OCI-LY1 (cell line): ENCODE measurements around the gene PAFAH1B2.

Experiments
- H2AFZ ChIP-seq: fragments of 200-600 bp; sonication (generic), shearing (Covaris generic); 2 replicates; pipeline ENCODE4 v1.6.0; 2014; ENCODE audit warnings: antibody characterized with exemption, mild to moderate bottlenecking, low read length
- H3F3A ChIP-seq: fragments of 200-600 bp; sonication (generic), shearing (Covaris generic); 2 replicates; pipeline ENCODE4 v1.6.0; 2014; ENCODE audit warnings: mild to moderate bottlenecking, antibody characterized with exemption, low read length, moderate library complexity; ENCODE audit not compliant: insufficient read depth
- H3K27ac ChIP-seq: fragments of 200-600 bp; sonication (generic); 2 replicates; pipeline ENCODE4 v1.5.1; 2014; ENCODE audit warnings: low read length, mixed run types, mild to moderate bottlenecking, low read depth; ENCODE audit not compliant: poor library complexity, severe bottlenecking
- H3K27me3 ChIP-seq: fragments of 200-600 bp; sonication (generic); 2 replicates; pipeline ENCODE4 v1.6.0; 2014; ENCODE audit warnings: antibody characterized with exemption, mild to moderate bottlenecking, low read length, moderate library complexity; ENCODE audit not compliant: insufficient read depth
- H3K36me3 ChIP-seq: fragments of 200-600 bp; sonication (generic); 2 replicates; pipeline ENCODE4 v1.6.1; 2014; ENCODE audit warnings: mild to moderate bottlenecking, antibody characterized with exemption, low read length, moderate library complexity, mixed read lengths; ENCODE audit not compliant: insufficient read depth
- H3K4me1 ChIP-seq: fragments of 200-600 bp; sonication (generic); 2 replicates; pipeline ENCODE4 v1.5.1; 2014; ENCODE audit warnings: mild to moderate bottlenecking, low read length, moderate library complexity; ENCODE audit not compliant: insufficient read depth, severe bottlenecking
- H3K4me2 ChIP-seq: fragments of 200-600 bp; sonication (generic), shearing (Covaris generic); 2 replicates; pipeline ENCODE4 v1.6.1; 2014; ENCODE audit warnings: low read length
- H3K4me3 ChIP-seq: fragments of 200-600 bp; sonication (generic); 2 replicates; pipeline ENCODE4 v1.5.1; 2014; ENCODE audit warnings: low read length, low read depth, mild to moderate bottlenecking, mixed read lengths; ENCODE audit not compliant: poor library complexity, severe bottlenecking
- H3K79me2 ChIP-seq: fragments of 200-600 bp; shearing (Covaris generic); 2 replicates; pipeline ENCODE4 v1.6.1; 2016; ENCODE audit warnings: mixed run types, low read length, mixed read lengths; ENCODE audit not compliant: insufficient read depth
- H3K9ac ChIP-seq: fragments of 200-600 bp; sonication (generic), shearing (Covaris generic); 2 replicates; pipeline ENCODE4 v1.6.1; 2014; ENCODE audit warnings: mild to moderate bottlenecking, low read length, mixed read lengths
- H3K9me2 ChIP-seq: fragments of 200-600 bp; sonication (generic), shearing (Covaris generic); 2 replicates; pipeline ENCODE4 v1.6.1; 2014; ENCODE audit warnings: low read depth, mild to moderate bottlenecking, low read length, mixed read lengths
- H3K9me3 ChIP-seq: fragments of 200-600 bp; shearing (Covaris generic); 2 replicates; pipeline ENCODE4 v1.6.1; 2014; ENCODE audit warnings: low read length, mixed read lengths
- H4K20me1 ChIP-seq: fragments of 200-600 bp; sonication (generic), shearing (Covaris generic); 2 replicates; pipeline ENCODE4 v1.6.0; 2016; ENCODE audit warnings: mild to moderate bottlenecking, low read length; ENCODE audit not compliant: insufficient read depth
- EZH2 ChIP-seq: fragments of 200-600 bp; sonication (generic), shearing (Covaris generic); IDR thresholded peaks from 2 replicates; pipeline ENCODE4 v1.8.0; 2017; ENCODE audit warnings: borderline replicate concordance, mixed run types, mild to moderate bottlenecking, antibody characterized with exemption, low read length, moderate library complexity, mixed read lengths
- TF ChIP-seq, protein P1 (sequence below): fragments of 200-600 bp; sonication (generic), shearing (Covaris generic); IDR thresholded peaks from 2 replicates; pipeline ENCODE4 v1.5.1; 2017; ENCODE audit warnings: mild to moderate bottlenecking, antibody characterized with exemption, low read length, moderate library complexity, mixed read lengths

PAFAH1B2 gene

DNA sequence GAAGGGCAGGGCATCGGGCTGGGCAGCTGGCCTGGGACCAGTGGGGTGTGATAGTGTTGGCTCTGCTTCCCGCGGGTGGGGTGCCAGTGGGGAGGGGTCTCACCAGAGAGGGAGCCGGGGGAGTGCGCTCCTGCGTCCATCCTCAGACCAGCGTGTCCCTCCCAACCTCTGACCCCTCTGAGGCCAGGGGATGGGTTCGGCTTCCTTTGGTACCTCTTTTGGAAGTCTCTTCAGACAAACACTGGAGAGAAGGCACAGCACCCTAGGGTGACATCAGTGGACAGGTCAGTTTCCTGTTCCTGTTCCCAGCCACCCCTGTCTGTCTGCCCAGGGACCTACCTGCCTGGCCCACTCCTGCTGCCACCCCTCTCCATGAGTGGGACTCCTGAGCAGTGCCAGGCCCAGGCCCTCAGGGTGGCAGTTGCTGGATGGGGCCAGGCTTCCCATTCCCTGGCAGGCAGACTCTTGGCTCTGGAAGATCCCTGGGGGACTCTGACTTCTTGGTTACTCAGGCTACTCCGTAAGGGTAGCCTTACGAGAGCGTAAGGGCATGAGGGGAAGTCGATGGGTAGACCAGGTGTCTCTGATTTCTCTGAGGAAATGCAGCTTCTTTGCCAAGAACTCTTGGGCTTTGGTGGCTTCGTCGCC is 57.7 kb downstream of the PAFAH1B2 start:
- no peaks in the 10 kb centered on the region for H3K4me1 ChIP-seq
- H3K27ac ChIP-seq: no peak overlapping the region
- no peak overlapping the region for H3K4me2 ChIP-seq
- TF ChIP-seq, protein P1, sequence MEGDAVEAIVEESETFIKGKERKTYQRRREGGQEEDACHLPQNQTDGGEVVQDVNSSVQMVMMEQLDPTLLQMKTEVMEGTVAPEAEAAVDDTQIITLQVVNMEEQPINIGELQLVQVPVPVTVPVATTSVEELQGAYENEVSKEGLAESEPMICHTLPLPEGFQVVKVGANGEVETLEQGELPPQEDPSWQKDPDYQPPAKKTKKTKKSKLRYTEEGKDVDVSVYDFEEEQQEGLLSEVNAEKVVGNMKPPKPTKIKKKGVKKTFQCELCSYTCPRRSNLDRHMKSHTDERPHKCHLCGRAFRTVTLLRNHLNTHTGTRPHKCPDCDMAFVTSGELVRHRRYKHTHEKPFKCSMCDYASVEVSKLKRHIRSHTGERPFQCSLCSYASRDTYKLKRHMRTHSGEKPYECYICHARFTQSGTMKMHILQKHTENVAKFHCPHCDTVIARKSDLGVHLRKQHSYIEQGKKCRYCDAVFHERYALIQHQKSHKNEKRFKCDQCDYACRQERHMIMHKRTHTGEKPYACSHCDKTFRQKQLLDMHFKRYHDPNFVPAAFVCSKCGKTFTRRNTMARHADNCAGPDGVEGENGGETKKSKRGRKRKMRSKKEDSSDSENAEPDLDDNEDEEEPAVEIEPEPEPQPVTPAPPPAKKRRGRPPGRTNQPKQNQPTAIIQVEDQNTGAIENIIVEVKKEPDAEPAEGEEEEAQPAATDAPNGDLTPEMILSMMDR: no peak
- no peak for TF ChIP-seq EZH2
- no peaks in the 10 kb centered on the region for H3K79me2 ChIP-seq
- H3F3A ChIP-seq: no peaks in the 10 kb centered on the region
- H3K9me3 ChIP-seq: no peaks in the 10 kb centered on the region
- H3K27me3 ChIP-seq: no peaks in the 10 kb centered on the region
- no peak overlapping the region for H2AFZ ChIP-seq
- H3K9me2 ChIP-seq: no peaks in the 10 kb centered on the region
- no peak overlapping the region for H3K4me3 ChIP-seq
- H3K36me3 ChIP-seq: no peaks in the 10 kb centered on the region; the same call in 1 of the 2 replicates
- no peaks in the 10 kb centered on the region for H4K20me1 ChIP-seq
- no peak overlapping the region for H3K9ac ChIP-seq

DNA sequence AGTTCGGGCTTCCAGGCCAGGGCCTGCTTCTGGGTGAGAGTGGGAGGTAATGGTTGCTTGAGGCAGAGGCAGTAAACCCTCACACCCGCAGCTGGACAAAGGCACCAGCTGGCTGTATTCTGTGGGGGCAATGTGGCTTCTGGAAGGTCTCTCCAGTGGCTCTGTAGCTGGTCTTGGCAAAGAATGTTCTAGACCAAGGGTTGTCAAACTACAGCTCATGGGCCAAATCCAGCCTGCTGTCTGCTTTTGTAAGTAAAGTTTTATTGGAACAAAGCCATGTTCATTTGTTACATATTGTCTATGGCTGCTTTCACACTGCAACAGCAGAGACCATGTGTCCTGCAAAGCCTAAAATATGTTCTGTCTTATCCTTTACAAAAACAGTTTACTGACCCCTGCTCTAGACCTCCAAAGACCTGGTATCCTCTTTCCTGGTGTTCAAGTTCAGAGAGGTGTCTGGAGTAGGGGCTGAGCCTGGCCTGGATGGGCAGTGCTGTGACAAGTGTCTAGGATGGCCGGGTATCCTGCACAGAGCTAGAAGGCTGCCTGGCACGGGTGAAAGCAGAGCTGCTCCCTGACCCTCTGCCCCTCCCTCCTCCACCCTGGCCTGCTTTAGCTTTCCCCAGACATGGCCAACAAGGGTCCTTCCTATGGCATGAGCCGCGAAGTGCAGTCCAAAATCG is 58.4 kb downstream of the PAFAH1B2 start:
- TF ChIP-seq, protein P1: no peak
- TF ChIP-seq EZH2: no peak
- H3K36me3 ChIP-seq: no peaks in the 10 kb centered on the region
- no peak overlapping the region for H3K27ac ChIP-seq
- H3F3A ChIP-seq: no peaks in the 10 kb centered on the region
- no peaks in the 10 kb centered on the region for H3K79me2 ChIP-seq
- H3K9me3 ChIP-seq: no peaks in the 10 kb centered on the region
- H3K9ac ChIP-seq: no peak overlapping the region
- H3K9me2 ChIP-seq: no peaks in the 10 kb centered on the region
- H4K20me1 ChIP-seq: no peaks in the 10 kb centered on the region
- H3K4me1 ChIP-seq: no peaks in the 10 kb centered on the region
- H2AFZ ChIP-seq: no peak overlapping the region
- no peak overlapping the region for H3K4me2 ChIP-seq
- H3K4me3 ChIP-seq: no peak overlapping the region
- no peaks in the 10 kb centered on the region for H3K27me3 ChIP-seq

DNA sequence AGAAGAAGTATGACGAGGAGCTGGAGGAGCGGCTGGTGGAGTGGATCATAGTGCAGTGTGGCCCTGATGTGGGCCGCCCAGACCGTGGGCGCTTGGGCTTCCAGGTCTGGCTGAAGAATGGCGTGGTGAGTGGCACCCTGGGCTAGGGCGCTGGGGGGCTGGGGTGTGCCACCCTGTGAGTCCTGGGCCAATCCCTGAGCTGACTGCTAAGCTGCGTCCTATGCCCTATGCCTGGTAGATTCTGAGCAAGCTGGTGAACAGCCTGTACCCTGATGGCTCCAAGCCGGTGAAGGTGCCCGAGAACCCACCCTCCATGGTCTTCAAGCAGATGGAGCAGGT is 59.0 kb downstream of the PAFAH1B2 start:
- Histone ChIP-seq H3K27me3 (no peaks in the 10 kb centered on the region), H4K20me1 (no peaks in the 10 kb centered on the region), H3K9me3 (no peaks in the 10 kb centered on the region), H3K36me3 (no peaks in the 10 kb centered on the region), H3K9me2 (no peaks in the 10 kb centered on the region), H3K9ac (no peak overlapping the region), H3K4me1 (no peaks in the 10 kb centered on the region), H3F3A (no peaks in the 10 kb centered on the region), H3K27ac (no peak overlapping the region), H3K4me2 (no peak overlapping the region), H2AFZ (no peak overlapping the region), H3K79me2 (no peaks in the 10 kb centered on the region), H3K4me3 (no peak overlapping the region)
- TF ChIP-seq EZH2: no peak
- TF ChIP-seq, protein P1: no peak
